Amygdala (tissue), 56 donors: Measurements from ENCODE around the gene ZBED5.
"Not testable (repeated sequence)": the region's sequence is repeated elsewhere in the genome, so short reads cannot be mapped to it uniquely, and the experiment has no call there.

Experiments used
- DNase-seq, 56 donors: peaks; one replicate each; lab custom pipeline; 2025; lab: John Stamatoyannopoulos, UW

The ZBED5 gene

GRCh38 chr11:10844796-10845195 is 13.1 kb downstream of the ZBED5 start:
- DNase-seq, result no peak

GRCh38 chr11:10844356-10844755 is 13.5 kb downstream of the ZBED5 start:
- no peak for DNase-seq

GRCh38 chr11:10838881-10839280 is 19.0 kb downstream of the ZBED5 start:
- no peak for DNase-seq

- no peak for DNase-seq
Observed at GRCh38 chr11:10838083-10838482, 19.8 kb downstream of the ZBED5 start.

- DNase-seq, result not testable (repeated sequence)
Observed at GRCh38 chr11:10836884-10837283, 21.0 kb downstream of the ZBED5 start.

GRCh38 chr11:10829139-10829538 is 28.7 kb downstream of the ZBED5 start:
- DNase-seq, result no peak

- no peak for DNase-seq
Observed at GRCh38 chr11:10828402-10828801, 29.5 kb downstream of the ZBED5 start.

- no peak for DNase-seq
Observed at GRCh38 chr11:10824888-10825287, 33.0 kb downstream of the ZBED5 start.

GRCh38 chr11:10823152-10823579 is 34.7 kb downstream of the ZBED5 start:
- DNase-seq, result no peak

- DNase-seq, result not testable (repeated sequence)
Observed at GRCh38 chr11:10822491-10822890, 35.4 kb downstream of the ZBED5 start.

GRCh38 chr11:10818594-10818993 is 39.3 kb downstream of the ZBED5 start:
- DNase-seq, result no peak

- no peak for DNase-seq
Observed at GRCh38 chr11:10813945-10814344, 43.9 kb downstream of the ZBED5 start.

GRCh38 chr11:10809373-10810160 is 48.3 kb downstream of the ZBED5 start:
- DNase-seq, result peak in 20 of 56 donors; percentile 28 to 70 (median 54)

- peak; percentile 84 to 100 (median 98) for DNase-seq
Observed at GRCh38 chr11:10808553-10809372, 49.1 kb downstream of the ZBED5 start, which contains the start of gene EIF4G2. EIF4G2 (minus strand) TSS chr11:10808926.

GRCh38 chr11:10808235-10808552 is 49.7 kb downstream of the ZBED5 start:
- peak in 12 of 56 donors; percentile 35 to 90 (median 54) for DNase-seq

GRCh38 chr11:10807493-10808234 is 50.2 kb downstream of the ZBED5 start:
- DNase-seq, result peak in 46 of 56 donors; percentile 3 to 81 (median 56)

GRCh38 chr11:10806206-10806605 is 51.6 kb downstream of the ZBED5 start:
- DNase-seq, result no peak

- DNase-seq, result no peak
Observed at GRCh38 chr11:10805741-10806140, 52.1 kb downstream of the ZBED5 start.

GRCh38 chr11:10803676-10804075 is 54.2 kb downstream of the ZBED5 start:
- no peak for DNase-seq
